HL-60 (cell line): ENCODE measurements around the gene ZNF79.

ENCODE experiments used
- DNase-seq, 2 experiments: peaks; one replicate each; pipeline ENCODE4 v3.0.0-alpha.2; 2010 to 2020; ENCODE audit warnings: low read depth in 1 of 2, low spot score in 1 of 2
- H3K27ac ChIP-seq: fragments of 250-450 bp; sonication (Bioruptor Pico); replicated peaks from 2 replicates; pipeline ENCODE4 v1.5.1; 2020; ENCODE audit warnings: mild to moderate bottlenecking, moderate library complexity
- H3K27me3 ChIP-seq: fragments of 250-450 bp; sonication (Bioruptor Pico); 2 replicates; pipeline ENCODE4 v1.5.1; 2021; ENCODE audit warnings: mild to moderate bottlenecking, moderate library complexity; ENCODE audit not compliant: insufficient read depth, poor library complexity, severe bottlenecking
- H3K4me3 ChIP-seq: replicated peaks from 2 replicates; pipeline ENCODE4 v1.5.1; 2011; ENCODE audit warnings: mild to moderate bottlenecking, control low read depth, low read length; ENCODE audit not compliant: insufficient read depth
- GABPA ChIP-seq: IDR thresholded peaks from 2 replicates; pipeline ENCODE4 v1.6.1; 2012; ENCODE audit warnings: low read depth
- POLR2AphosphoS5 ChIP-seq: IDR thresholded peaks from 2 replicates; pipeline ENCODE4 v1.6.1; 2012; ENCODE audit warnings: low read depth
- SPI1 ChIP-seq: IDR thresholded peaks from 2 replicates; pipeline ENCODE4 v1.6.1; 2012; ENCODE audit warnings: low read depth, mild to moderate bottlenecking, borderline replicate concordance
- TF ChIP-seq, protein P1 (sequence below): IDR thresholded peaks from 2 replicates; pipeline ENCODE4 v1.6.1; 2012; ENCODE audit warnings: low read depth; ENCODE audit not compliant: insufficient replicate concordance
- TF ChIP-seq, protein P2 (sequence below): IDR thresholded peaks from one replicate; pipeline ENCODE4 v1.5.1; 2011; ENCODE audit warnings: low read length, control low read depth, inconsistent platforms; ENCODE audit not compliant: insufficient read depth

Gene ZNF79

GRCh38 chr9:127467621-127468020 is 43.4 kb downstream of the ZNF79 start:
- no peaks in the 10 kb centered on the region for H3K27me3 ChIP-seq
- TF ChIP-seq SPI1 (no peak), POLR2AphosphoS5 (no peak), GABPA (no peak)
- TF ChIP-seq, protein P1, sequence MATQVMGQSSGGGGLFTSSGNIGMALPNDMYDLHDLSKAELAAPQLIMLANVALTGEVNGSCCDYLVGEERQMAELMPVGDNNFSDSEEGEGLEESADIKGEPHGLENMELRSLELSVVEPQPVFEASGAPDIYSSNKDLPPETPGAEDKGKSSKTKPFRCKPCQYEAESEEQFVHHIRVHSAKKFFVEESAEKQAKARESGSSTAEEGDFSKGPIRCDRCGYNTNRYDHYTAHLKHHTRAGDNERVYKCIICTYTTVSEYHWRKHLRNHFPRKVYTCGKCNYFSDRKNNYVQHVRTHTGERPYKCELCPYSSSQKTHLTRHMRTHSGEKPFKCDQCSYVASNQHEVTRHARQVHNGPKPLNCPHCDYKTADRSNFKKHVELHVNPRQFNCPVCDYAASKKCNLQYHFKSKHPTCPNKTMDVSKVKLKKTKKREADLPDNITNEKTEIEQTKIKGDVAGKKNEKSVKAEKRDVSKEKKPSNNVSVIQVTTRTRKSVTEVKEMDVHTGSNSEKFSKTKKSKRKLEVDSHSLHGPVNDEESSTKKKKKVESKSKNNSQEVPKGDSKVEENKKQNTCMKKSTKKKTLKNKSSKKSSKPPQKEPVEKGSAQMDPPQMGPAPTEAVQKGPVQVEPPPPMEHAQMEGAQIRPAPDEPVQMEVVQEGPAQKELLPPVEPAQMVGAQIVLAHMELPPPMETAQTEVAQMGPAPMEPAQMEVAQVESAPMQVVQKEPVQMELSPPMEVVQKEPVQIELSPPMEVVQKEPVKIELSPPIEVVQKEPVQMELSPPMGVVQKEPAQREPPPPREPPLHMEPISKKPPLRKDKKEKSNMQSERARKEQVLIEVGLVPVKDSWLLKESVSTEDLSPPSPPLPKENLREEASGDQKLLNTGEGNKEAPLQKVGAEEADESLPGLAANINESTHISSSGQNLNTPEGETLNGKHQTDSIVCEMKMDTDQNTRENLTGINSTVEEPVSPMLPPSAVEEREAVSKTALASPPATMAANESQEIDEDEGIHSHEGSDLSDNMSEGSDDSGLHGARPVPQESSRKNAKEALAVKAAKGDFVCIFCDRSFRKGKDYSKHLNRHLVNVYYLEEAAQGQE, result no peak
- TF ChIP-seq, protein P2, sequence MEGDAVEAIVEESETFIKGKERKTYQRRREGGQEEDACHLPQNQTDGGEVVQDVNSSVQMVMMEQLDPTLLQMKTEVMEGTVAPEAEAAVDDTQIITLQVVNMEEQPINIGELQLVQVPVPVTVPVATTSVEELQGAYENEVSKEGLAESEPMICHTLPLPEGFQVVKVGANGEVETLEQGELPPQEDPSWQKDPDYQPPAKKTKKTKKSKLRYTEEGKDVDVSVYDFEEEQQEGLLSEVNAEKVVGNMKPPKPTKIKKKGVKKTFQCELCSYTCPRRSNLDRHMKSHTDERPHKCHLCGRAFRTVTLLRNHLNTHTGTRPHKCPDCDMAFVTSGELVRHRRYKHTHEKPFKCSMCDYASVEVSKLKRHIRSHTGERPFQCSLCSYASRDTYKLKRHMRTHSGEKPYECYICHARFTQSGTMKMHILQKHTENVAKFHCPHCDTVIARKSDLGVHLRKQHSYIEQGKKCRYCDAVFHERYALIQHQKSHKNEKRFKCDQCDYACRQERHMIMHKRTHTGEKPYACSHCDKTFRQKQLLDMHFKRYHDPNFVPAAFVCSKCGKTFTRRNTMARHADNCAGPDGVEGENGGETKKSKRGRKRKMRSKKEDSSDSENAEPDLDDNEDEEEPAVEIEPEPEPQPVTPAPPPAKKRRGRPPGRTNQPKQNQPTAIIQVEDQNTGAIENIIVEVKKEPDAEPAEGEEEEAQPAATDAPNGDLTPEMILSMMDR, result no peak
- DNase-seq, result no peak
- H3K4me3 ChIP-seq, result no peak overlapping the region
- H3K27ac ChIP-seq, result no peak overlapping the region

DNA sequence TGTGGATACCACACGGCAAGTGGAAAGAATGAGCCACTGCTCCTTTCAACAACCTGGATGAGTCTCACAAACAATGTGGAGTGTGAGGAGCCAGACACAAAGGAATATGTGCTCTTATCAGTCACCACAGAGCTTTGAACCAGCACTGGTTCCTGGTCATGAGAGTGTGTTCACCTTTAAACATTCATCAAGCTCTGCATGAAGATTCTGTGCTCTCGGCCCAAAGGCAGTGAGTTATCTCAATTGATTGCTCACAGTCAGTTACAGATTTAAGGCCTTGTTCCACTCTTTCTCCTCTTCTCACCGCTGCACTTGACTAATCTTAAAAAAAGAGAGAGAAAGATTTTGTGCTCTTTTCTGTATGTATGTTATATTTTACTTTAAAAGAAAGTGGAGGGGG is 46.5 kb downstream of the ZNF79 start:
- TF ChIP-seq, protein P1, result no peak
- TF ChIP-seq SPI1 (no peak), POLR2AphosphoS5 (no peak), GABPA (no peak)
- TF ChIP-seq, protein P2, result no peak
- no peak overlapping the region for H3K27ac ChIP-seq
- no peak for DNase-seq

GRCh38 chr9:127473501-127473900 is 49.3 kb downstream of the ZNF79 start:
- Histone ChIP-seq H3K4me3 (no peak overlapping the region), H3K27ac (no peak overlapping the region), H3K27me3 (no peaks in the 10 kb centered on the region)
- no peak for TF ChIP-seq POLR2AphosphoS5
- TF ChIP-seq, protein P1, result no peak
- TF ChIP-seq, protein P2, result no peak
- no peak for TF ChIP-seq GABPA
- no peak for TF ChIP-seq SPI1
- DNase-seq, result no peak

More for the DNA sequence above, 46.5 kb downstream of the ZNF79 start:
- H3K27me3 ChIP-seq, result no peaks in the 10 kb centered on the region
- H3K4me3 ChIP-seq, result no peak overlapping the region
